ENCODE results near the gene MTPN.

- TF ChIP-seq, protein P1, sequence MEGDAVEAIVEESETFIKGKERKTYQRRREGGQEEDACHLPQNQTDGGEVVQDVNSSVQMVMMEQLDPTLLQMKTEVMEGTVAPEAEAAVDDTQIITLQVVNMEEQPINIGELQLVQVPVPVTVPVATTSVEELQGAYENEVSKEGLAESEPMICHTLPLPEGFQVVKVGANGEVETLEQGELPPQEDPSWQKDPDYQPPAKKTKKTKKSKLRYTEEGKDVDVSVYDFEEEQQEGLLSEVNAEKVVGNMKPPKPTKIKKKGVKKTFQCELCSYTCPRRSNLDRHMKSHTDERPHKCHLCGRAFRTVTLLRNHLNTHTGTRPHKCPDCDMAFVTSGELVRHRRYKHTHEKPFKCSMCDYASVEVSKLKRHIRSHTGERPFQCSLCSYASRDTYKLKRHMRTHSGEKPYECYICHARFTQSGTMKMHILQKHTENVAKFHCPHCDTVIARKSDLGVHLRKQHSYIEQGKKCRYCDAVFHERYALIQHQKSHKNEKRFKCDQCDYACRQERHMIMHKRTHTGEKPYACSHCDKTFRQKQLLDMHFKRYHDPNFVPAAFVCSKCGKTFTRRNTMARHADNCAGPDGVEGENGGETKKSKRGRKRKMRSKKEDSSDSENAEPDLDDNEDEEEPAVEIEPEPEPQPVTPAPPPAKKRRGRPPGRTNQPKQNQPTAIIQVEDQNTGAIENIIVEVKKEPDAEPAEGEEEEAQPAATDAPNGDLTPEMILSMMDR (IDR thresholded peaks at IDR 0.05): no peak
- no peak for TF ChIP-seq POLR2AphosphoS5 (IDR thresholded peaks at IDR 0.05)
These were observed 545 bp upstream of the MTPN start for GRCh38 chr7:135977742-135978066.
